Measurements from ENCODE around the gene TGFBR3. TPM values are rescaled to one million over a fixed set of nuclear protein-coding genes. Genes with fewer than 3 reads are reported as not detected.

The TGFBR3 gene
- total RNA-seq, 1 experiment from 2014 or later = 1.3 TPM

DNA sequence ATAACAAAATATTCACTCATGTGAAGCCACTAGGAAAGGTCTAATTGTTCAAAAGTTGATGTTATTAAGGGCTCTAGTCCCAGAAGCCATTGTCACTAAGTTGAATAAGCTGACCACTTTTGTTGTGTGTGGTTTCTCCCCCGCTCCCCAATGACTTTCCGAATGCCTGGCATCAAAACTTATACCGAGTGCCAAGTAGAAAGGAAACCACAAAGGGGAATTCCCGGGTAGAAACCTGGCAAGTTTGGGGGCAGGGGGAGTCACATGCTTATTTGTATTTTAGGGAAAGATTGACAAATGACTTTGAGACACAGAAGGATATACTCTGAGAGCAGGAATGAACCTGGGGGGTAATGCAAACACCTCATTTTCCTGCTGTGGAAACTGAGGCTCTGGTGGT, 154.1 kb downstream of the TGFBR3 start:
- H3K4me3 ChIP-seq = no peak overlapping the region
- no peaks in the 10 kb centered on the region for H3K27me3 ChIP-seq
- H3K9me3 ChIP-seq = no peaks in the 10 kb centered on the region
- H3K36me3 ChIP-seq = no peaks in the 10 kb centered on the region
- peak; percentile 53 for DNase-seq

DNA sequence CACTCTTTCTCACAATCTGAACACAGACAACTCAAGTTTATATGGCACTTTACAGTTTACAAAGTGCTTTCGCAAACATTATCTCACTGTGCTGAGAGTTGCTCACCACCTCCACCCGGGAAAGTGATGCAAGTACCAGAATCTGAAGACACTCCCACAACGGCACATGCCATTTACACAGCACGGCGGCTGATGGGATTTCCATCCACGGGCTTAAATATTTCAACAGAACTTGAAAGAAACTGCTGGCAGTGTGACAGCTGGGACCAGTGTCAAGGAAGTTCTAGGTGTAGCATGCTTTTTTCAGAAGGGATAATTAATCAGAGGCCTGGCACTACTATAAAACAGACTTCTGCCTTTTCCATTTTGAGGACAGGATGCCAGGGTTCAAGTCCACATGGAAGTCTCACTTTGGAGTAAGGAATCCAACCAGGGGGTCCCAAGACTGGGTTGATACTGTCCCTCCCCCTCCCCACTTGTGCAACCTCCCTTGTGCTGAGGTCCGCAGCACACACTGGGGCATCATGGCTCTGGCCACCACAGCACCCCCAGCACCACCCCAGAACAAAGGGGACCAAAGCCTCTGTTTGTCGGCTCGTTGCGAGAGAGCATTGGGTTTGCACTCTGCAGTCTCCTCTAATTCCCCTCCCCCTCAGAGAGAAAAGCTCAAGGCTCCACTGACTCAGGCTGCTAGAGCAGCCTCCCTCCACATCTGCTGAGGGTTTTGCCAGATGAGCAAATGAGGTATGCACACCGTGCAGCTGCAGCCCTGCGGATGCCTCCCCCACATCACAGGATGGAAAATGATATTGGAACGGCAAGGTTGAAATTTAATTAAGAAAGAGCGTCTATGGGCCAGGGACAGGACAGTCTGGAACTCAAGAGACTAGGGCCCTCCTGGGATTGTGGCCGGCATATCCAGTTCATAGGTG, 154.9 kb downstream of the TGFBR3 start:
- Histone ChIP-seq H3K27me3 (no peaks in the 10 kb centered on the region), H3K36me3 (no peaks in the 10 kb centered on the region), H3K9me3 (no peaks in the 10 kb centered on the region), H3K4me3 (no peak overlapping the region)
- DNase-seq = peak; percentile 41

- Histone ChIP-seq H3K4me3 (no peak overlapping the region), H3K36me3 (no peaks in the 10 kb centered on the region), H3K9me3 (no peaks in the 10 kb centered on the region), H3K27me3 (no peaks in the 10 kb centered on the region)
- DNase-seq = no peak
Measured at GRCh38 chr1:91729621-91730358, 156.2 kb downstream of the TGFBR3 start.

GRCh38 chr1:91727763-91728162, 158.2 kb downstream of the TGFBR3 start:
- Histone ChIP-seq H3K4me3 (no peak overlapping the region), H3K27me3 (no peaks in the 10 kb centered on the region), H3K36me3 (no peaks in the 10 kb centered on the region), H3K9me3 (no peaks in the 10 kb centered on the region)
- DNase-seq = no peak

DNA sequence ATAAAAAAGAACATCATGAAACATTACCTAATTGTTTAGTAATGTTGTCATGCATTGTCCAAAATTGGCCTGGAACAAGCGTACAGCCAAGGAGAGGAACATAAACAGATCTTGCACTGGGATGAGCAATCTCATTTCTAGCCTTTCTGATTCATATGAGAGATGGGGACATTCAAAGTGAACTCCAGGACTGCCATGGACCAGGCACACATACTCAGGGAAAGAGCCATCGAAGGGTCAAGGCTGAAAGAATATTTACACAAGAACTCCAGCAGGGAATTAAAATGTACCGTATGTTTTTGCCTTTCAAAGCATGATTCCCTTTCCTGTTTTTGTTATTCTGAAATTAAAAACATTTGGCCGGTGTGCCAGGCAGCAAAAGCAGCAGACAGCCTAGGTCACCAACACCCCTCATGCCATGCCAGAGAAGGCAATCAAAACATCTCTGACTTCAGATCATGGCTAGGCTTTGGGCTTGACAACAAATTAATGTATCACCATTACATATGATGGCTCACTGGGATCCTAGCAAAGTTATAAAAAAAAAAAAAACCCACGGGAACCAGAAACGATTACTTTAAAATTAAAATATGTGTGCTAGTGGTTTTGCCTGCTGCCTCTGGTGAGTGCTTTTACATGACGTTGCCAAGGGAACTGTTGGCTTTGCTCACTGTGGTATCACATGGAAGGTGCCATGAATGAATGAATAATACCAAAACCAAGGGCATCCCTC, 159.8 kb downstream of the TGFBR3 start:
- peak; percentile 64 for DNase-seq
- Histone ChIP-seq H3K4me3 (no peak overlapping the region), H3K9me3 (no peaks in the 10 kb centered on the region), H3K36me3 (no peaks in the 10 kb centered on the region), H3K27me3 (no peaks in the 10 kb centered on the region)

- no peak overlapping the region for H3K4me3 ChIP-seq
- no peaks in the 10 kb centered on the region for H3K9me3 ChIP-seq
- no peak for DNase-seq
- no peaks in the 10 kb centered on the region for H3K27me3 ChIP-seq
- H3K36me3 ChIP-seq = no peaks in the 10 kb centered on the region
Measured at GRCh38 chr1:91725618-91725988, 160.3 kb downstream of the TGFBR3 start.

DNA sequence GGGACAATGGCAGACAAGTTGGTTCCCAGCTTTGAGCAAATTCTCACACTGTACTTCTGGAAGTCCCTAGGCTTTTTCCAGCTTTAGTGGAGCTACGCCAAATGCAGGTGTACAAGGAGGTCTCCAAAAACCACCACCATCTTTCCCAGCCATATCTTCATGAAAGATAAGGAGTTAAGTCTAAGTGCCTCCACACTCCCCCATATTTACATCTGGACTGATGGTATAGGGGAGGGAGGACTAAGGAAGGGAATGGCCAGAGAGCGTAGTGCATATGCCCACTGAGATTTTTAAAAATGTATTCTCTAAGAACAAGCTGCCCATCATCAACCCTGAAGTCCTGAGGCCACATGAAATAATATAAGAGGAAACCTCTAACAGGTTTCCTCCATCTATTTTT, 161.3 kb downstream of the TGFBR3 start:
- H3K4me3 ChIP-seq = no peak overlapping the region
- H3K9me3 ChIP-seq = no peaks in the 10 kb centered on the region
- no peaks in the 10 kb centered on the region for H3K27me3 ChIP-seq
- no peaks in the 10 kb centered on the region for H3K36me3 ChIP-seq
- DNase-seq = no peak

DNA sequence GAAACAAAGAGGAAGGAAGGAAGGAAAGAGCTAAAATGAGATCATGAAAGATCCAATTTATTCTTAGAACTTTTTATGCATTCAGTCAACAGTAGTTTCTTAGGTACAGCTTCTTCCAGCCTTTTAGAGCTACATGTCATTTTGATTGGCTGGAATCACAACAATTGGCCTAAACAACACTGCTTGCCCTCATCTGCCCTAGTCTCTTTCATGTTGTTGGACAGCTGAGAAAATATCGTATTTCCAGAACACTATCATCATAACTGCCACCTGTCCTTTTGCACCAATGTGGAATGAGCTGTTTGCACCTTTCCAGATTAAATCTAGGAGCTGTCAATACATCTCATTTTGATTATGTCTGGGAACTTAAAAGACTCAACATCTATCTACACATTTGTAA, 161.7 kb downstream of the TGFBR3 start:
- Histone ChIP-seq H3K4me3 (no peak overlapping the region), H3K36me3 (no peaks in the 10 kb centered on the region), H3K9me3 (no peaks in the 10 kb centered on the region), H3K27me3 (no peaks in the 10 kb centered on the region)
- no peak for DNase-seq

- DNase-seq = no peak
- H3K36me3 ChIP-seq = no peaks in the 10 kb centered on the region
Measured at GRCh38 chr1:91720044-91720443, 165.9 kb downstream of the TGFBR3 start.

DNA sequence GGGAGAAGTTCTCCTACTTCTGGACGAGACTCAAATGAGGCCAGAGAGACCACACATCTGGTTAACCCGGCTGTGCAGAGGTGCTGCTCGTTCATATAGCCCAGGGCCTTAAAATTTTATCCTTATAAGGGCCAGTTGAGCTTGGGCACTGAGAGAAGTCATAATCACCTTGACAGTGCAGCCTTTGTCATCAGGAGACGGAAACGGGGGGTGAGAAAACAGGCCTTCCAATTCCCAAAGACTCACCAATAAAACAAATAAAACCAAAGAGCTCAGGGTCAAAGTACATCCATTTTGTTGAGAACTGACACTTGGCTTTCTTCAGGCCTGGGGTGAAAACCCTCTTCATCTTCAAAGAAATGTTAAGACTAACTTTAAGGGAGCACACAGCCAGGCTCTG, 167.1 kb downstream of the TGFBR3 start:
- Histone ChIP-seq H3K36me3 (no peaks in the 10 kb centered on the region), H3K9me3 (no peaks in the 10 kb centered on the region), H3K27me3 (no peaks in the 10 kb centered on the region), H3K4me3 (no peak overlapping the region)
- no peak for DNase-seq

More at GRCh38 chr1:91720044-91720443, 165.9 kb downstream of the TGFBR3 start:
- no peak overlapping the region for H3K4me3 ChIP-seq
- no peaks in the 10 kb centered on the region for H3K9me3 ChIP-seq
- H3K27me3 ChIP-seq = no peaks in the 10 kb centered on the region

DNA sequence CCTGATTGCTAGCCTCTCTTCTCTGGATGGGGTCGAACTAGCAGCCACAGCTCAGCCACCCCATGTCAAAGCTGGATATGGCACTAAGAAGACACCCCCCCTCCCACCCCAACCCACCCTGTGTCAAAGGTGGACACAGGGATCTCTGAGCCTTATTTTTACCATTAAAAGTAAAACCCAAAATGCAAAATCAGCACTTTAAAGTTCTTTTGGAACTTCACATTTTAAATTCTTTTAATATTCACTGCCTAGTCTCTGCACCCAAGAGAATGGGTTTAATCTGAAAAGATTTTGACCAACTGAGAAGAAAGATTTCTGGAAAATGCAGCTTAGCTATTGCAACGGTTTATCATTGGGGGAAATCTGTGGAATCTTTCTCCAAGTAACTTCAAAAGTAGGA, 167.6 kb downstream of the TGFBR3 start:
- Histone ChIP-seq H3K27me3 (no peaks in the 10 kb centered on the region), H3K4me3 (no peak overlapping the region), H3K36me3 (no peaks in the 10 kb centered on the region), H3K9me3 (no peaks in the 10 kb centered on the region)
- DNase-seq = no peak

GRCh38 chr1:91717839-91718238, 168.1 kb downstream of the TGFBR3 start:
- Histone ChIP-seq H3K27me3 (no peaks in the 10 kb centered on the region), H3K36me3 (no peaks in the 10 kb centered on the region), H3K4me3 (no peak overlapping the region), H3K9me3 (no peaks in the 10 kb centered on the region)
- no peak for DNase-seq

- no peaks in the 10 kb centered on the region for H3K9me3 ChIP-seq
- H3K4me3 ChIP-seq = no peak overlapping the region
- H3K36me3 ChIP-seq = no peaks in the 10 kb centered on the region; the same call in 1 of the 2 replicates
- DNase-seq = no peak
- H3K27me3 ChIP-seq = no peaks in the 10 kb centered on the region
Measured at GRCh38 chr1:91716339-91716738, 169.6 kb downstream of the TGFBR3 start.

DNA sequence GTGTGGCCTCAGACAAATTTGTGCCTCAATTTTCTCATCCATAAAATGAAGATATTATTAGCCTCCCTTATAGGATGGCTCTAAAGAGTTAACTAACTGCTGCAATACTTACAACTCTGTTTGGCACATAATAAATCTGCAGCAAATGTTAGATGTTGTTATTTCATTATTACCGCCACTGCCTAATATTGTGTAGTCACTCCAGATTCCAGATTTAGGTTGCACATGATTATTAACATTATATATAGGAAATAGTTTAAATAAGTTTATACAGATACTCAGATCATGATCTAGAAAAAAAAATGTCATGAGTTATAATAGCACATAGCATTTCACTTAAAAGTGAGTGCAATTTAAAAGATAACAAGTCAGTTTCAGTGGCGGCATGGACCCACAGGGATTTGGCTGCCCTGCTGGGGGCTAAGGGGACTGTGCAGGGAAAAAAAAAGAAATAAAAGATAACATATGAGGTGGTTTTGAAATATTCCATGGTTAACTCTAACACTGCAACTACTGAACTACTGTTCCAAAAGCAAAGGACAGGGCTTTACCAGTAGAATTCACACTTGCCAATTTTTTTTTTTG, 170.4 kb downstream of the TGFBR3 start:
- DNase-seq = no peak
- Histone ChIP-seq H3K27me3 (no peaks in the 10 kb centered on the region), H3K36me3 (no peaks in the 10 kb centered on the region; the same call in 1 of the 2 replicates), H3K9me3 (no peaks in the 10 kb centered on the region), H3K4me3 (no peak overlapping the region)

- Histone ChIP-seq H3K9me3 (no peaks in the 10 kb centered on the region), H3K4me3 (no peak overlapping the region), H3K27me3 (no peaks in the 10 kb centered on the region), H3K36me3 (no peaks in the 10 kb centered on the region; the same call in 1 of the 2 replicates)
- no peak for DNase-seq
Measured at GRCh38 chr1:91714867-91715381, 171.0 kb downstream of the TGFBR3 start.

DNA sequence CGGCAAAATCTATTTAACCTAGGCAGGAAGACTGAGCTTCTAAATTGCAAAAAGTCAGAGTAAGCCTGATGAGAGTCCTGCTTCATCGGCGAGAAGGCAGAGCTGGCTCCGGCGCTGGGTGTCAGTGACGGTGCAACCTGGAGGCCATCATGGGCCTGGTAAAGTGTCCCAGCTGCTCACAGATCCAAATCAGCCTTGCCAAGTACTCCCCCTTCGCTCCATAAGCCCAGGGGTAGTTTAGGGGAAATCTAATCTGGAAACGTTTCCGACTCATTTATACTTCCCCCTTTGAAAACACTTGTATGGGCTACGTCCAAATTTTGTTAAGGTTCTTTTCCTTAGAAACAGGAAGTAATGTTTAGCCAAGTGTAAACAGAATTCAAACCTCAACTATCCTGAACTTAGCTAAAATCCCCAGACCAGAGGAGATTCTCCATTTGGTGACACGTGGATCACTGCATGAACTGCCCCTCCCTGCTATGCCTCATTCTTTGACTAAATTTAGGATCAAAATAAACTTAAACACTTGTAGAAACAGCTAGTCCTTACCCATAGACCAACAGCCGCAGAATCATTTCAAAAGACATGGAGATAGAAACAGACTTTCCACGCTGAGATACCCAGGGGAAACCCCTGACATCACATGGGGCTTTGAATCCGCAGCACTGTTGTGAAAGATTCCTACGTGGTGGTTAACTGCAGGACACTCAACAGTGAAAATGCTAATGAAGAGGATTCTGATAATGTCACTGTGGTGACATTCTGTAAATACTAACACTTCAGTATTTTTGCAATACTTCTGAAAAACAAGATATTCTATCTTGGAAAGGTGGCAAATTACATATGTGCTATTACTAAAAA, 172.7 kb downstream of the TGFBR3 start:
- no peak for DNase-seq
- Histone ChIP-seq H3K36me3 (no peaks in the 10 kb centered on the region; the same call in 1 of the 2 replicates), H3K27me3 (no peaks in the 10 kb centered on the region), H3K4me3 (no peak overlapping the region), H3K9me3 (no peaks in the 10 kb centered on the region)
